Measurements from ENCODE around the gene SLC25A15.

Gene SLC25A15

DNA sequence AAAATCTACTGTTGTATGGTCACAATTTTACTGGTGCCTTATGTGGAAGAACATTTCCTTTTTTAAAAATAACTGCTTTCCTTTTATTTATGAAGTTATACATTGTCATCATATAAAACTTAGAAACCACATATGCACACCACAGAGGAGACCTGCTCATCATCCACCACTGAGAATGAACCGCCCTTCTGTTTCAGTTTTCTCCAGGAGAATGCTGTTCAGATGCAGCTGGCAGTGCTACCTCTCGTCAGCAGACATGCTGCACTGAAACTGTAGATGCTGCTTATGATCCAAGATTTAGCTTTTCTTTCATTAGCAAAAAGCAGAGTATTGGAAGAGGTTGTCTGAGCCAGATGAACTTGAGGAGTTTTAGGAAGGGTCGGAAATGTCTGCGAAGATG is 10.1 kb downstream of the SLC25A15 start:
- TF ChIP-seq, protein P1, sequence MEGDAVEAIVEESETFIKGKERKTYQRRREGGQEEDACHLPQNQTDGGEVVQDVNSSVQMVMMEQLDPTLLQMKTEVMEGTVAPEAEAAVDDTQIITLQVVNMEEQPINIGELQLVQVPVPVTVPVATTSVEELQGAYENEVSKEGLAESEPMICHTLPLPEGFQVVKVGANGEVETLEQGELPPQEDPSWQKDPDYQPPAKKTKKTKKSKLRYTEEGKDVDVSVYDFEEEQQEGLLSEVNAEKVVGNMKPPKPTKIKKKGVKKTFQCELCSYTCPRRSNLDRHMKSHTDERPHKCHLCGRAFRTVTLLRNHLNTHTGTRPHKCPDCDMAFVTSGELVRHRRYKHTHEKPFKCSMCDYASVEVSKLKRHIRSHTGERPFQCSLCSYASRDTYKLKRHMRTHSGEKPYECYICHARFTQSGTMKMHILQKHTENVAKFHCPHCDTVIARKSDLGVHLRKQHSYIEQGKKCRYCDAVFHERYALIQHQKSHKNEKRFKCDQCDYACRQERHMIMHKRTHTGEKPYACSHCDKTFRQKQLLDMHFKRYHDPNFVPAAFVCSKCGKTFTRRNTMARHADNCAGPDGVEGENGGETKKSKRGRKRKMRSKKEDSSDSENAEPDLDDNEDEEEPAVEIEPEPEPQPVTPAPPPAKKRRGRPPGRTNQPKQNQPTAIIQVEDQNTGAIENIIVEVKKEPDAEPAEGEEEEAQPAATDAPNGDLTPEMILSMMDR (IDR thresholded peaks at IDR 0.05; ENCODE audit: low read depth, low read length, missing control alignments) = no peak
- no peak for DNase-seq (ENCODE audit: low read depth)
- in situ Hi-C loops (cut with HindIII; ENCODE audit: low sequenced_read_pairs) = no loop called here
- no peak overlapping the region for H3K4me3 ChIP-seq (ENCODE audit: low read depth, low read length)

GRCh38 chr13:40800559-40800958 is 11.1 kb downstream of the SLC25A15 start:
- H3K4me3 ChIP-seq (ENCODE audit: low read depth, low read length) = no peak overlapping the region
- TF ChIP-seq, protein P1 (IDR thresholded peaks at IDR 0.05; ENCODE audit: low read depth, low read length, missing control alignments) = no peak
- in situ Hi-C loops (cut with HindIII; ENCODE audit: low sequenced_read_pairs) = no loop called here
- DNase-seq (ENCODE audit: low read depth) = no peak

DNA sequence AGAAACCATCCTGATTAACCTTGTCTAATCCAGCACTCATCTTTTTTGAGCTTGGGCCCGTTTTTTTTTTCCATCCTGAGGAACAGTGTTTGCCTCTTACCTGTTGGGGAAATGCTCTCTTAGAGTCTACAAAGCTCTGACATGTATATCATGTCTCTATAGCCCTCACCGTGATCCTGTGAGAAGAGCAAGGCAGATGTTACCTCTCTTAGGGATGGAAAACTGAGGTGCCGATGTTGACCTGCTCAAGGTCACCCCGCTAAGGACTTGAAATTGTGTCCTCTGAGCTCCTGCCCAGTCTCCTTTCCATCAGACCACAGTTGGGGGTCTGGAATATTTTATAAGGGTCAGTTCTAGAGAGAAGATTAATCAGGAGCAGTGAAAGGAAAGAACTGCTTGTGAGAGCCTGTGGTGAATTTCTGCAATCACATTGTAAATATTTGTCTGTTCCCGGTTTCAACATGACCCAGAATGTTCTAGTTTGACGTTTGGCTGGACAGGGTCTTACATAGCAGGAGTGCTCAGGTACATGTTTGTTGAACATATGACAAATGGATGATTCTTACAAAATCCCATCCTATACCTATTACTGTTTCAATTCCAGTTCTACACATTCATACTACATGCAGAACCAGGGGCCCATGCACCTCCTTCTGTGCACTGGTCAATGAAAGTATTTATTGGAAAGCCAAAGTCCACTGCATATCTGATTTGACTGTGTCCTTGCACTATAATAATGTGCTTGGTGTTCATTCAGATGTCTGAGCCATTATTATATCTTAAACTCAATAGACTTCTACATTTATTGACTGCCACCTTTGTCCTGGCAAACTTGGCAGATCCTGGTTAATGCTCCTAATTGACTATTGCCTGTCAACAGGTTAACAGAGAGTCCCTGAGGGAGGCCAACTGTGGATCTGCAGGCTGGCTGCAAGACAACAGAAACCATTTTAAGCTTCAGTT is 12.1 kb downstream of the SLC25A15 start:
- in situ Hi-C loops (cut with HindIII; ENCODE audit: low sequenced_read_pairs) = no loop called here
- no peak for DNase-seq (ENCODE audit: low read depth)
- H3K4me3 ChIP-seq (ENCODE audit: low read depth, low read length) = no peak overlapping the region
- TF ChIP-seq, protein P1 (IDR thresholded peaks at IDR 0.05; ENCODE audit: low read depth, low read length, missing control alignments) = no peak

DNA sequence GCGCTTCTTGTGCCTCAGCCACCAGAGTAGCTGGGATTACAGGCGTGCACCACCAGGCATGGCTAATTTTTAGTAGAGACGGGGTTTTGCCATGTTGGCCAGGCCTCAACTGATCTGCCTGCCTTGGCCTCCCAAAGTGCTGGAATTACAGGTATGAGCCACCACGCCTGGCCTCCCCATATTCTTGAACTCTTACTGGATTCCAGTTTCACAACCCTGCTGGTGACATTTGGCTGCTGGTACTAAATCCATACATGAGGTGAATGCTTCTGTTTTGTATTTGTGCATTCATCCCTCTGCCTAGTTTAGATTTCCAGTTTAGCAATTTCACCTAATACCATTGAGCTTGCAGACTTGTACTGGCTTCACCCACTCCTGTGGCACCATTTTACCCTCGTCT is 13.9 kb downstream of the SLC25A15 start:
- TF ChIP-seq, protein P1 (IDR thresholded peaks at IDR 0.05; ENCODE audit: low read depth, low read length, missing control alignments) = no peak
- no peak overlapping the region for H3K4me3 ChIP-seq (ENCODE audit: low read depth, low read length)
- in situ Hi-C loops (cut with HindIII; ENCODE audit: low sequenced_read_pairs) = no loop called here

DNA sequence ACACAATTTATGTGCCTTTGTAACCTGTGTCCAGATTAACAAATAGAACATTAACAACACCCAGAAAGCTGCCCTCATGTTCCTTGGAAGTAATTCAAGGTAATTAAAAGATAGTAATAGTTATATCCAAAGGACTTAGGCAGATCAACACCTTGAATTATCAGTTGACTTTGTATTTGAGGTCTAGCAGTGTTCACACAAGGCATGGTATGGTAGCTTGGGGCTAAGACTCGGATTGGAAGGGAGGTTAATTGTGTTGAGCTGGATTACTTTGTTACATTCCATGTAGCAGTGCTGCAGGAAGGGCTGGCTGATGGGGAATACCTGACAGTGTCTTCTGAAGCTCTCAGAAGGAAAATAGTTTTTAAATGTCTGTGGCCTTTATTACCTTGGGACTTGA is 16.8 kb downstream of the SLC25A15 start:
- DNase-seq (ENCODE audit: low read depth) = no peak
- in situ Hi-C loops (cut with HindIII; ENCODE audit: low sequenced_read_pairs) = no loop called here
- TF ChIP-seq, protein P1 (IDR thresholded peaks at IDR 0.05; ENCODE audit: low read depth, low read length, missing control alignments) = no peak
- H3K4me3 ChIP-seq (ENCODE audit: low read depth, low read length) = no peak overlapping the region

More for the DNA sequence above, 13.9 kb downstream of the SLC25A15 start:
- no peak for DNase-seq (ENCODE audit: low read depth)

- in situ Hi-C loops (cut with HindIII; ENCODE audit: low sequenced_read_pairs) = no loop called here
- no peak for DNase-seq (ENCODE audit: low read depth)
- H3K4me3 ChIP-seq (ENCODE audit: low read depth, low read length) = no peak overlapping the region
- TF ChIP-seq, protein P1 (IDR thresholded peaks at IDR 0.05; ENCODE audit: low read depth, low read length, missing control alignments) = no peak
Measured at GRCh38 chr13:40809471-40809870, 20.1 kb downstream of the SLC25A15 start.
